Activated naive CD8-positive, alpha-beta T cell treated with anti-CD3 and anti-CD28 coated beads for 36 hours (primary cell): ENCODE data around the gene AREG. TPM values are rescaled to one million over a fixed set of nuclear protein-coding genes. Genes with fewer than 3 reads are reported as not detected.

ENCODE experiments used
- DNase-seq: peaks from one replicate; pipeline ENCODE4 v3.0.0; 2021
- H3K27ac Mint-ChIP-seq: one replicate; pipeline ENCODE4 v1.8.0; 2022; ENCODE audit warnings: mild to moderate bottlenecking, moderate library complexity, mixed read lengths
- H3K27me3 Mint-ChIP-seq: one replicate; pipeline ENCODE4 v1.8.0; 2022; ENCODE audit warnings: mild to moderate bottlenecking, mixed read lengths
- H3K36me3 Mint-ChIP-seq: one replicate; pipeline ENCODE4 v1.8.0; 2021; ENCODE audit warnings: mild to moderate bottlenecking, mixed read lengths
- H3K4me1 Mint-ChIP-seq: one replicate; pipeline ENCODE4 v1.8.0; 2021; ENCODE audit warnings: mixed read lengths
- H3K4me3 Mint-ChIP-seq: one replicate; pipeline ENCODE4 v1.8.0; 2022; ENCODE audit warnings: mild to moderate bottlenecking, moderate library complexity, mixed read lengths
- H3K9me3 Mint-ChIP-seq: one replicate; pipeline ENCODE4 v1.8.0; 2022; ENCODE audit warnings: mixed read lengths
- total RNA-seq, 2 experiments: library from RNA; stranded (reverse); gene quantifications; one replicate each; pipeline ENCODE4 v1.2.3, GENCODE V29; 2021

The AREG gene
- total RNA-seq, 2 experiments from 2014 or later = 0.28 TPM; not detected in 1

DNA sequence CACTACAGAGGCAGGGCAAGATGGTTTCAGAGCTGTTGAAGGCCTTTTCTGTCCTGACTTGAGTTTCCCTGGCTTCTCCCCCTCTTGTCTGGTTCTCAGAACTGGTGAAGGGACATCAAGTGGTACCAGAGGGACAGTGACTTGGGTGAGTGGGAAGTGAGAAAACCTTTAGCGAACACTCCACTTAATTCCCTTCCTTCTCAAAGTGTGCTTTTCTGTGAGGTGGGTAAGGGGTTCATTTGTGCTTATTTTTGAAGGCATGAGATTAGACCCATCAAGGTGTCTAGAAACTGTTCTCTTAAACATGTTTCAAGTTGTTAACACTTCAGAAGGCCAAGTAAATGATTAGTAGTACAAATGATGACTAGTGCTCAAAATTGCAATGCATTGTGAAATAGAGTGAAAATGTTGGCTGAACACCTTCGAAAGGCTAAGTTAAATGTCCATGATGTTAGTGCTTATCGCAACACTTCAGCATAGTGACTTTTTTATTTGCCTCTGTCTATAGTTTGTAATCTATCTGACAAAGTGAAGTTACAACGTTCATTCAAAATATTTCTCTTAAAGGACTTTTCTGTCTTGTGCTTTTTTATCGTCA is 2.8 kb downstream of the AREG start:
- no peak for DNase-seq
- Mint-ChIP-seq H3K4me1 (peaks cover 7% of the 10 kb centered on the region), H3K27ac (no peak overlapping the region), H3K36me3 (no peaks in the 10 kb centered on the region), H3K27me3 (peaks cover 5% of the 10 kb centered on the region), H3K9me3 (no peaks in the 10 kb centered on the region), H3K4me3 (no peak overlapping the region)

DNA sequence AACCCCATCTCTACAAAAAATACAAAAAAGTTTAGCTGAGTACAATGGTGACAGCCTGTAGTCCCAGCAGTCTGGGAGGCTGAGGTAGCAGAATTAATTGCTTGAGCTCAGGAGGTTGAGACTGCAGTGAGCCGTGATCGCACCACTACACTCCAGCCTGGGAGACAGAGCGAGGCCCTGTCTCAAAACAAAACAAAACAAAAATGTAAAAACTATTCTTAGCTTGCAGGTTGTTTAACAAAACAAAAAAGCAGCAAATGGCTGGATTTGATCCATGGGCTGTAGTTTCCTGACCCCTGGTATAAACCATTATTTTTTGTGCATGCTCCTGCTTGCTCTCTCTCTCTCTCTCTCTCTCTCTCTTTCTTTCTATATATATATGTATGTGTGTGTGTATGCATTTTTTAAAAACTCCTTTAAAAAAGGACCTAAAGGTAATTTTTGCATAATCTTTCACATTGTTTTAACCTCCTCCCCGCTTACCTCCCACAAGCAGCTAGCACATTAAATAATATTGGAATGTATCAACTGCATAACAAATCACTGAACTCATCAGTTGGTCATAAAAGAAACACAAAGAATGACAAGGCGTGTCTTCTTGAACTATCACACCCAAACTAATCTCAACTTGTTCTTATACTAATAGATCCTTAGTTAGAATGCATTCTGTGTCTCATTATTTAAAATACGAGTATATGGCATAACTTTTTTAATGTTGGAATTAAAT is 4.8 kb downstream of the AREG start:
- H3K27ac Mint-ChIP-seq = no peak overlapping the region
- DNase-seq = no peak
- H3K36me3 Mint-ChIP-seq = no peaks in the 10 kb centered on the region
- H3K4me3 Mint-ChIP-seq = no peak overlapping the region
- no peaks in the 10 kb centered on the region for H3K9me3 Mint-ChIP-seq
- peaks cover 7% of the 10 kb centered on the region for H3K4me1 Mint-ChIP-seq
- H3K27me3 Mint-ChIP-seq = peaks cover 5% of the 10 kb centered on the region

GRCh38 chr4:74450298-74450683 is 5.4 kb downstream of the AREG start:
- no peak for DNase-seq
- Mint-ChIP-seq H3K4me3 (no peak overlapping the region), H3K27me3 (peaks cover 5% of the 10 kb centered on the region), H3K36me3 (no peaks in the 10 kb centered on the region), H3K27ac (no peak overlapping the region), H3K9me3 (no peaks in the 10 kb centered on the region), H3K4me1 (peaks cover 7% of the 10 kb centered on the region)

DNA sequence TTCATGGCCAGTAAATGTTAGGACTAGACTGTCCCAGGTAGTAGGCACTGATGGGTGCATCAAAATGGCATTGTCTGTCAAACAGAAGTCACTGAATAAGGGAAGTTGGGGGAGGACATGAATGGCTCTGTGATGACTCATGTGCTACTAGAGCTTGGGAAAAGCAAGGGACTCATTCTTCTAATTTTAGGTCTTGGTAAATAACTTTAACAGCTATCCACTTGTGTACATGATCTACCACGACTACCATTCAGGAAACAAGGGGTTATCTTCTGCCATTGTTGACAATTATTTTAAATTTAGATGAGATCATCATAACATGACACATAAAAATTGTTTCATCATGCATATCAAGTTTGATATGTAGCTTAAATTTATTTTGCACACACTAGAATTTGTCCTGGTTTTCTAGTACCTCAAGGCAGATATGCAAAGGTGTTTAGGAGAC is 6.3 kb downstream of the AREG start:
- Mint-ChIP-seq H3K4me1 (peaks cover 4% of the 10 kb centered on the region), H3K27ac (no peak overlapping the region), H3K36me3 (no peaks in the 10 kb centered on the region), H3K9me3 (no peaks in the 10 kb centered on the region), H3K4me3 (no peak overlapping the region), H3K27me3 (peaks cover 5% of the 10 kb centered on the region)
- DNase-seq = no peak

GRCh38 chr4:74453037-74453635 is 8.2 kb downstream of the AREG start:
- Mint-ChIP-seq H3K4me1 (peaks cover 4% of the 10 kb centered on the region), H3K36me3 (no peaks in the 10 kb centered on the region), H3K4me3 (no peak overlapping the region), H3K9me3 (no peaks in the 10 kb centered on the region), H3K27ac (no peak overlapping the region), H3K27me3 (no peaks in the 10 kb centered on the region)
- DNase-seq = no peak

DNA sequence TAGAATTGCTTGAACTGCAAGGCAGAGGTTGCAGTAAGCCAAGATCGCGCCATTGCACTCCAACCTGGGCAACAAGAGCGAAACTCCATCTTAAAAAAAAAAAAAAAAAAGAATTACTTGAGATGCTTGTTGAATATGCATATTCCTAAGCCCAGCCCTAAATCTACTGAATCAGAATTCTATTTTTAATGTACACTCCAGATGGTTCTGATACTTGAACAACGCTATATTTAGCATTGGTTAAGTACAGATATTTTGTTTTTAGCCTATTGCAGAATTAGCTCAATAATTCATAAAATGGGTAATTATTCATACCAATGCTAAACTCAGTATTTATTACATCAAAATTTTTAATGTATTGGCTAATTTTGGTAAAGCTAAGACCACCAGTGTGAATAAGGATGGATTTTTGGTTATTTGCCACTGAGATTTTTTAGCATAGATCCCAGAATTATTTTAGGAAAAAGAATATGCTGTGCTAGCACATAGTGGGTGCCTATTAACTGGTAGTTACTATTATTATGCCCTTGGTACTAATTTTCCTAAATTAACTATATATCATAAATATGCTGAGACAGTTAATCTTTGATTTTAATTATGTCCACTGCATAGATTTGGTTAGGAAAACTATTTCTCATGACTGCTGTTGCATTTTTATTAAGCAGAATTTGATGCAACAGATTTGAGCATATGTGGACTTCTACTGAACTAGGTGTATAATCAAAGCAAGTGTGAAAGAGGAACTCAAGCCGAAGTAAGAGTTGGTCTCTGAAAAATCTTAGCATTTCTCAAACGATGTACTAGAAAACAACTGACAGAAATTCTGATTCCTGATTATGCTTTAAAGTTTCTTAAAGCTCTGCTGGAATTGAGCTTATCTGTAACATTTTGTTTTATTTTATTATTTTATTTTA is 9.2 kb downstream of the AREG start:
- H3K9me3 Mint-ChIP-seq = no peaks in the 10 kb centered on the region
- H3K27me3 Mint-ChIP-seq = no peaks in the 10 kb centered on the region
- H3K4me3 Mint-ChIP-seq = no peak overlapping the region
- H3K4me1 Mint-ChIP-seq = peaks cover 4% of the 10 kb centered on the region
- DNase-seq = no peak
- no peak overlapping the region for H3K27ac Mint-ChIP-seq
- H3K36me3 Mint-ChIP-seq = no peaks in the 10 kb centered on the region

DNA sequence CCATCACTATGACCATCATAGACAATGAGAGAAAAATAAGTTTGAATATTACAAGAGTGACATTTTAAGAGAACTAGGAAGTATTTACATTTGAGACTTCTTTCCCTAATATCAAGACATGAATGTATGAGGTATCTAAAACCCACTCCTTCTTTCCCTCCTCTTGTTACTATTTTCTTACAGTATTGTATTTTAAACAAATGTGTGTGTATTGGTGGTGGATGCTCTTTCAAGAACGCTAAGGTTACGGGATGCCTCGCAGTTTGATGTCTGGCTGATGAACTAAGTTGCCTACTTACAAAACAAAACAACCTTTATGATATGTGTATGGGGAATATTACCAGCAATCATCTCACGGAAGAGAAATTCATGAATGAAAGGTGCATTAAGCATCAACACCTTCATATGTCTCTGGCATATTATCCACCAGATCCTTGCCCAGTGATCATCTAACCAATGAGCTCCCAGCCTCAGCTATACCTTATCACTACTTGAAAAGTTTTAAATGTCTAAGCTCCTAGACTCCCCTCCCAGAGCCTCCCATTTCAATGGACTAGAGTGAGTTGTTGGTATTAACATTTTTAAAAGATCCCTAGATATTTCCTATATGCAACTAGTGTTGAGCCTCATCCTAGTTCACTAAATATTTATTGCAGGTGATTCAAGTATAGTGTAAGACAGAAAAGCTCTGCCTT is 10.6 kb downstream of the AREG start:
- H3K36me3 Mint-ChIP-seq = no peaks in the 10 kb centered on the region
- no peak for DNase-seq
- no peak overlapping the region for H3K4me3 Mint-ChIP-seq
- peaks cover 4% of the 10 kb centered on the region for H3K4me1 Mint-ChIP-seq
- H3K27ac Mint-ChIP-seq = no peak overlapping the region
- H3K27me3 Mint-ChIP-seq = no peaks in the 10 kb centered on the region
- peaks cover 5% of the 10 kb centered on the region for H3K9me3 Mint-ChIP-seq

DNA sequence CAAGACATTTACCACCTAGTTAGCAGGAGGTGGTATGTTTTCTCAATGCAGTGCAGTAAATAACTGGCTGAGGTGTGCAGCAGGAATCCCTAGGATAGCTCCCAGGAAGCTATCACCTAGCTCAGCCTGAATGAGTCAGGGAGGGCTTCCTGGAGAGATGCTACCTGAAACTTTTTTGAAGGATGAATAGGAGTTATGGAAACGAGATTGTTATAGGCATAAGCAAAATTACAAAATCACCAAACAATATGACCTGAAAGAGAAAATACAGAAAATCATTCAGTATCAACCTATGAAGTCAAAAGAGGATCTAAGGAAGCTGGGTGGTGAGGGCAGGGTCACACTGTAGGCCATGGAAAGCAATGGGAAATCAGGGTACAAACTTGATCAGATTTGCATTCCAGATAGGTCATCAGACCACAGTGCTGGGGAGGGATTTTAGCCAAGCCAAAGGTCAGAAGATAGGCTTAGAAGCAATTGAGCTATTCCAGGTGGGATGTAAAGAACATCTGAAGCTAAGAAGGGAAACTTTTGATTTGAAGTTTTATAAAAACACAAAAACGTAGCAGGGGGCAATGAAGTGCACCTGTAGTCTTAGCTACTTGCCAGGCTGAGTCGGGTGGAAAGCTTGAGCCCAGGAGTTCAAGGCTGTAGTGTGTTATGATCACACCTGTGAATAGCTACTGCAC is 11.3 kb downstream of the AREG start:
- no peak for DNase-seq
- Mint-ChIP-seq H3K27ac (no peak overlapping the region), H3K9me3 (peaks cover 5% of the 10 kb centered on the region)

DNA sequence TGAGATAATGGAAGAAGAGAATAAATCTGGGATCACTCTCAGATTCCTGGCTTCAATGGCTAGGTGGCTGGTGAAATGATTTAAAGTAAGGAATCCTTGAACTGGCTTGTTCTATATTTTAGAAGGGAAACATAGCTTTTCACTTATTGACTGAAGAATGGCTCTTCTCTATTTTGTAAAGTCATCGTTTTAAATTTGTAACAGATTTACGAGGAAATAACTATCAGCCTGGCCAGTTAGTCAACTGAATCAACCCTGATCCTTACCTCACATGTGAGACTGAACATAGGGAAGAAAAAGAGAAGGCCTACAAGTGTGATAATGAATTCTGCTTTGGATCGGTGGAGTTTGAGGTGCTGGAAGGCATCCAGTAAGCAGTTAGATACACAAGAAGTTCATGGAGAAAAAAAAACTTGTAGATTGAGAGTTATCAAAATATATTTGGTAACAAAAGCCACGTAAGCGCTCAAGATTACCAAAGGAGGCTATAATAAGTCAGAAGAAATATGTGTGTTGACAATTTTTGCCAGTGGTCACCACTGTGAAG is 12.0 kb downstream of the AREG start:
- Mint-ChIP-seq H3K4me3 (no peak overlapping the region), H3K27me3 (no peaks in the 10 kb centered on the region)

More for the DNA sequence above, 11.3 kb downstream of the AREG start:
- Mint-ChIP-seq H3K27me3 (no peaks in the 10 kb centered on the region), H3K4me1 (peaks cover 2% of the 10 kb centered on the region), H3K4me3 (no peak overlapping the region), H3K36me3 (no peaks in the 10 kb centered on the region)

DNA sequence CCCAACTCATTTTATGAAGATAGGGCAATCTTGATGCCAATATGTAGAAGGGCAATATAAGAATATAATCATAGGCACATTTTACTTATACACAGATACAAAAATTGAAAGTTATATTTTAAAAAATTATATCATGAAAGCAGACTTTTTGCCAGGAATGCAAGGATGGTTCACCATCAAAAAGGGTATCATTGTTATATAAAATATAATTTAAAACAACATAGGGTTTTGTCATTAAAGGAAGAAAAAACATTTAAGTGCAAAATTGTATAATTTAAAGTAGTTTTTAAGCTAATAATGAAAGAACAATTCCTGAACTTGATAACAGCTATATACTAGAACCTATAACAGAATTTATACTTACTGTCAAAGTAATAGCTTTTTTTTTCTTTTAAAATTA is 15.9 kb downstream of the AREG start:
- H3K4me1 Mint-ChIP-seq = no peaks in the 10 kb centered on the region
- H3K36me3 Mint-ChIP-seq = no peaks in the 10 kb centered on the region
- no peak overlapping the region for H3K27ac Mint-ChIP-seq
- DNase-seq = no peak
- no peak overlapping the region for H3K4me3 Mint-ChIP-seq
- H3K27me3 Mint-ChIP-seq = no peaks in the 10 kb centered on the region
- H3K9me3 Mint-ChIP-seq = peaks cover 5% of the 10 kb centered on the region

More for the DNA sequence above, 12.0 kb downstream of the AREG start:
- Mint-ChIP-seq H3K9me3 (peaks cover 5% of the 10 kb centered on the region), H3K27ac (no peak overlapping the region), H3K36me3 (no peaks in the 10 kb centered on the region), H3K4me1 (no peaks in the 10 kb centered on the region)
- no peak for DNase-seq

DNA sequence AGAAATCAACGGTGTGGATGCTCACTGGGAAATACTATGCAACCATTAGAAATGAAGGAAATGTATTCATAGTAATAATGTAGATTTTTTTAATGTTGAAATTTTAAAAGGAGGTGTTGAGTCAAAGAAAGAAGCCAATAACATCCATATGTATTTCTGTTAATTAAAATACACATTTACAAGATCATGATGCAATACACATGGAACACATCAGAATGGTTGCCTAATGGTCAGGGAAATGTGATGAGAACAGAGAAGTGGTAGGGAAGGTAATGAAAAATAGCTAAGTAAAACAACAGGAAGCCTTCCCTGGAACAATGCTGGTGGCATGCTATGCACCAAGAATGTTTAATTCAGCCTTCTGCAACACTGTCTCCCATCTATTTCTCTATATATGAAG is 18.2 kb downstream of the AREG start:
- H3K9me3 Mint-ChIP-seq = peaks cover 5% of the 10 kb centered on the region
- DNase-seq = no peak
- H3K36me3 Mint-ChIP-seq = no peaks in the 10 kb centered on the region
- no peaks in the 10 kb centered on the region for H3K27me3 Mint-ChIP-seq
- H3K4me3 Mint-ChIP-seq = no peak overlapping the region
- no peaks in the 10 kb centered on the region for H3K4me1 Mint-ChIP-seq
- no peak overlapping the region for H3K27ac Mint-ChIP-seq

DNA sequence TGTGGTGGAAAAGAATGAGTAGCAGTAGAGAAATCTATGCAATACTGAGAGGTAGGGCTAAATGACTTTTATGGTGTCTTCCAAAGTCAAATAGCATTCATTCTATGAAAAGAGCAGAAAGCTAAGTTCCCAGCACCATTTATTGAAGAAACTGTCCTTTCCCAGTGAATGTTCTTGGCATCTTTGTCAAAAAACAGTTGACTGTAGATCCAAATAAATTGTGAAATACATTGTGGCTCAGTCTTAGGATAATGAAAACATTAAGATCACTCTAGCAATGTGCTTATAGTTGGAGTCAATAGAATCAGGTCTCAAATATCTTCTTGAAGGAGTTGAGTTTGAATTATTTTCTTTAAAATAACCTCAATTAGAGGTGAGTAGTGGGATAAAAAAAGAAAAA is 19.4 kb downstream of the AREG start:
- Mint-ChIP-seq H3K27ac (no peak overlapping the region), H3K36me3 (no peaks in the 10 kb centered on the region), H3K4me1 (no peaks in the 10 kb centered on the region), H3K9me3 (peaks cover 5% of the 10 kb centered on the region), H3K27me3 (no peaks in the 10 kb centered on the region), H3K4me3 (no peak overlapping the region)
- DNase-seq = no peak

- no peaks in the 10 kb centered on the region for H3K27me3 Mint-ChIP-seq
- no peak for DNase-seq
- H3K27ac Mint-ChIP-seq = no peak overlapping the region
- H3K4me3 Mint-ChIP-seq = no peak overlapping the region
- H3K9me3 Mint-ChIP-seq = no peaks in the 10 kb centered on the region
- H3K36me3 Mint-ChIP-seq = no peaks in the 10 kb centered on the region
- no peaks in the 10 kb centered on the region for H3K4me1 Mint-ChIP-seq
Observed at GRCh38 chr4:74466242-74466641, 21.3 kb downstream of the AREG start.

GRCh38 chr4:74471264-74471663 is 26.3 kb downstream of the AREG start:
- no peak for DNase-seq
- H3K4me1 Mint-ChIP-seq = no peaks in the 10 kb centered on the region
- H3K4me3 Mint-ChIP-seq = no peak overlapping the region
- no peak overlapping the region for H3K27ac Mint-ChIP-seq
- no peaks in the 10 kb centered on the region for H3K9me3 Mint-ChIP-seq
- H3K36me3 Mint-ChIP-seq = no peaks in the 10 kb centered on the region
- peaks cover 12% of the 10 kb centered on the region for H3K27me3 Mint-ChIP-seq
